ENCODE data around the gene MEN1. TPM values are rescaled to one million over a fixed set of nuclear protein-coding genes. Genes with fewer than 3 reads are reported as not detected.

The MEN1 gene
- total RNA-seq, 2 experiments from 2014 or later: 25.8 to 29.0 TPM

DNA sequence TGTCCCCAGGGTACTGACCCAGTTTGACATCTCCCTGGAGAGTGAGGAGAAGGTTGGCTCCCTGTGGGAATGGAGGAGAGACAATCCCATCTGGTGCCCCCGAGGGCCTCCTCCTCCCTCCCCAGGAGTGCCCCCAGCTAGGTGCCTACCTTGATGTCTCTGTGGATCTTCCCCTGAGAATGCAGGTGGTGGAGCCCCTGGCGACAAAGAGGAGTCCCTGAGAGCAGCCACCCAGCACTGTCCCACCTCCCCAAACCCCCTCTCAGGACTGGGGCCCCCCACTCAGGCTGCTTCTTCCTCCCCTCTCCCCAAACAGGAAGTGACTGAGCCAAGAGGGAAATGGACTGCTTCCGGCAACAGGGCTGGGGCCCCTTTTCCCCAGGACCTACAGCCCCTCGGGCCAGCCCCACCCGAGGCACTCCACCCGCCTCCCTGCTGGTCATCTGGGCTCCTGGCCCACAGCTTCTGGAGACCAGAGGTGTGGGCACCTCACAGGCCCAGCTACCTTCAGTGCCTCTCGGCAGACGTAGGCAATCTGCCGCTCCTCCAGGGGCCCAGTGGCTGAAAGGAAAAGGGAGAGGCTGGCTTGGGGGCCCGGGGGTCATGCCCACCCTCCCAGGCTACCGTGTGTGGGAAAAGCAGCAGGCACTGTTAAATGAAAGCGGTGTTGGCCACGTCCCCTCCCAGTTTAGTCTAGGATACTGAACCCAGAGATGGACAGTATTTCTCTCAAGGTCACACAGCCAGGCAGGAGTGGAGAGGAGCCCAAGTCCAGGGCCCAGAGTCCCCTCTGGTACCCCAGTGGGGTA is 8.6 kb downstream of the MEN1 start:
- Mint-ChIP-seq H3K36me3 (ENCODE audit: low read depth) (peaks cover 12% of the 10 kb centered on the region), H3K27me3 (no peaks in the 10 kb centered on the region), H3K4me3 (peak overlapping the region; percentile 79), H3K27ac (peak overlapping the region; percentile 83), H3K4me1 (ENCODE audit: low read depth) (peaks cover 28% of the 10 kb centered on the region), H3K9me3 (no peaks in the 10 kb centered on the region)
- DNase-seq (no peak), ATAC-seq (no peak)
- ChIA-PET POLR2A (interaction anchor here (0.6 to 2.6 kb wide), 5 partner anchors 9 to 27 kb away, joined by 3 to 7 read pairs (median 3); partner anchors contain the start of gene MEN1), CTCF (interaction anchor here (4.5 kb wide), 1 partner anchor 14 kb away, joined by 17 read pairs; no protein-coding TSS in a partner anchor)
- no peak for TF ChIP-seq CTCF (IDR thresholded peaks at IDR 0.05)
- intact Hi-C loops (cut with micrococcal nuclease): no loop called here

DNA sequence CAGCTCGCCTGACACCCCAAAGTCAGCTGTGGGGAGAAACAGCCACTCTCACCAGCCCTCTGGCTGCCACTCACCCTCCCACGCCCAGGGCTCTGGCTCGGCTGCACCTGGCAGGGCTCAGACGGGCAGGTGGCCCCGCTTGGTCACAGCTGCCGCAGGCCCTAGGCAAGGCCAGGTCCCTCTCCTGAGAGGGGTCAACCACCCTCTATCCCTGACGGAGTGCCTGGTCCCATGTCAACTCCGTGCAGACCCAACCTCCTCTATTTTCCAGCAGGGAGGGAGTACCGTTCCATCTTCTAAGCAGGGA is 9.2 kb downstream of the MEN1 start:
- H3K9me3 Mint-ChIP-seq: no peaks in the 10 kb centered on the region
- H3K27me3 Mint-ChIP-seq: no peaks in the 10 kb centered on the region
- H3K4me3 Mint-ChIP-seq: peak overlapping the region; percentile 37
- ChIA-PET CTCF (interaction anchor here (3.1 to 4.5 kb wide), 2 partner anchors 13 to 15 kb away, joined by 10 to 17 read pairs; no protein-coding TSS in a partner anchor), POLR2A (interaction anchor here (1.8 to 2.6 kb wide), 2 partner anchors 14 to 26 kb away, joined by 6 to 7 read pairs; no protein-coding TSS in a partner anchor)
- peaks cover 30% of the 10 kb centered on the region for H3K4me1 Mint-ChIP-seq (ENCODE audit: low read depth)
- intact Hi-C loops (cut with micrococcal nuclease): no loop called here
- no peak for TF ChIP-seq CTCF (IDR thresholded peaks at IDR 0.05)
- DNase-seq (no peak), ATAC-seq (no peak)
- H3K27ac Mint-ChIP-seq: peak overlapping the region; percentile 83
- H3K36me3 Mint-ChIP-seq (ENCODE audit: low read depth): peaks cover 15% of the 10 kb centered on the region

GRCh38 chr11:64800303-64801157 is 9.8 kb downstream of the MEN1 start:
- TF ChIP-seq CTCF (IDR thresholded peaks at IDR 0.05): no peak
- Mint-ChIP-seq H3K36me3 (ENCODE audit: low read depth) (peaks cover 15% of the 10 kb centered on the region), H3K4me1 (ENCODE audit: low read depth) (peaks cover 33% of the 10 kb centered on the region), H3K27ac (peak overlapping the region; percentile 83), H3K4me3 (peak overlapping the region; percentile 37), H3K9me3 (no peaks in the 10 kb centered on the region), H3K27me3 (no peaks in the 10 kb centered on the region)
- DNase-seq (no peak), ATAC-seq (no peak)
- POLR2A ChIA-PET: interaction anchor here (1.8 to 2.3 kb wide), 3 partner anchors 16 to 26 kb away, joined by 5 to 8 read pairs (median 6); no protein-coding TSS in a partner anchor
- intact Hi-C loops (cut with micrococcal nuclease): no loop called here
- CTCF ChIA-PET: interaction anchor here (3.1 to 4.5 kb wide), 2 partner anchors 12 to 15 kb away, joined by 10 to 17 read pairs; no protein-coding TSS in a partner anchor

GRCh38 chr11:64799623-64800302 is 10.6 kb downstream of the MEN1 start:
- Mint-ChIP-seq H3K4me3 (no peak overlapping the region), H3K27me3 (no peaks in the 10 kb centered on the region), H3K9me3 (no peaks in the 10 kb centered on the region), H3K36me3 (ENCODE audit: low read depth) (peaks cover 14% of the 10 kb centered on the region), H3K4me1 (ENCODE audit: low read depth) (peaks cover 36% of the 10 kb centered on the region), H3K27ac (peak overlapping the region; percentile 18)
- CTCF ChIA-PET: interaction anchor here (0.8 to 4.5 kb wide), 4 partner anchors 9 to 14 kb away, joined by 3 to 17 read pairs (median 8); no protein-coding TSS in a partner anchor
- no peak for DNase-seq
- no peak for TF ChIP-seq CTCF (IDR thresholded peaks at IDR 0.05)
- POLR2A ChIA-PET: interaction anchor here (0.7 to 2.3 kb wide), 3 partner anchors 15 to 54 kb away, joined by 3 to 8 read pairs (median 5); no protein-coding TSS in a partner anchor
- intact Hi-C loops (cut with micrococcal nuclease): no loop called here
- no peak for ATAC-seq

Data from activated CD8-positive, alpha-beta T cell treated with anti-CD3 and anti-CD28 coated beads for 36 hours (primary cell).